ENCODE results near the gene NEK8. TPM values are rescaled to one million over a fixed set of nuclear protein-coding genes. Genes with fewer than 3 reads are reported as not detected.

The NEK8 gene
- total and polyA plus RNA-seq, 9 of the 15 experiments (the other 6 are each of a cell fraction or from before 2014, with no cell fraction given): 0.98 to 16.6 (median 4.6) TPM

- peak in 1 of 2 experiments; percentile 60; a peak in 1 of 4 replicates for TF ChIP-seq ZNF639 (CRISPR knock-in tag; conservative IDR thresholded peaks at IDR 0.05 in 1 of 2, IDR thresholded peaks at IDR 0.05 in 1 of 2)
- TF ChIP-seq NFYB (IDR thresholded peaks at IDR 0.05; ENCODE audit: extremely low read depth, insufficient read length): peak; percentile 18
- TF ChIP-seq ZBTB17 (CRISPR knock-in tag; IDR thresholded peaks at IDR 0.05): peak; percentile 66
- TF ChIP-seq MTA3 (IDR thresholded peaks at IDR 0.05; ENCODE audit: borderline replicate concordance): peak; percentile 82
- peak; percentile 72 for TF ChIP-seq HNRNPLL (IDR thresholded peaks at IDR 0.05; ENCODE audit: low read depth, low read length, poor library complexity, severe bottlenecking)
- TF ChIP-seq ZC3H4 (CRISPR knock-in tag; IDR thresholded peaks at IDR 0.05; ENCODE audit: borderline replicate concordance): no peak
- peak; percentile 93 for TF ChIP-seq POLR2G (IDR thresholded peaks at IDR 0.05; ENCODE audit: low read depth, low read length)
- no peak for TF ChIP-seq MEF2D (tag; conservative IDR thresholded peaks at IDR 0.05; ENCODE audit: low read depth)
- peak; percentile 13; the same call in 1 of the 2 replicates for TF ChIP-seq JUN (IDR thresholded peaks at IDR 0.05; ENCODE audit: borderline replicate concordance, low read depth, low read length)
- TF ChIP-seq JUN (CRISPR knock-in tag; IDR thresholded peaks at IDR 0.05; ENCODE audit: borderline replicate concordance): no peak
Measured at GRCh38 chr17:28725660-28726225, 2.8 kb upstream of the NEK8 start (continued).

All from K562 (cell line).